Body of pancreas (tissue), 4 donors: ENCODE measurements around the gene GJC3.

Source experiments
- CTCF ChIP-seq, 7 experiments: fragments of 450-650 bp in 4 of 7; fragments of 200-600 bp in 3 of 7; sonication (generic) in 3 of 7; IDR thresholded peaks; one replicate each; pipeline ENCODE4 v1.5.1; 2016 to 2019; ENCODE audit warnings: antibody characterized with exemption in 7 of 7
- POLR2A ChIP-seq, 3 donors: fragments of 450-650 bp; IDR thresholded peaks; one replicate each; pipeline ENCODE4 v1.6.1; 2016; ENCODE audit warnings: antibody characterized with exemption in 3 of 3, mild to moderate bottlenecking in 2 of 3

- TF ChIP-seq CTCF (IDR thresholded peaks at IDR 0.05), result no peak
- no peak for TF ChIP-seq POLR2A (IDR thresholded peaks at IDR 0.05)
These were observed 1.9 kb downstream of the GJC3 start for GRCh38 chr7:99927536-99927935.
